AG09309 (cell line): ENCODE data around the gene EP400.

Experiments used
- DNase-seq: peaks from one replicate; pipeline ENCODE4 v3.0.0-alpha.2; 2010; ENCODE audit warnings: low read depth
- H3K4me3 ChIP-seq: 2 replicates; pipeline ENCODE4 v1.5.1; 2011; ENCODE audit warnings: mild to moderate bottlenecking, low read depth, low read length, moderate library complexity; ENCODE audit not compliant: control insufficient read depth
- CTCF ChIP-seq: IDR thresholded peaks from 2 replicates; pipeline ENCODE4 v1.5.1; 2011; ENCODE audit warnings: mild to moderate bottlenecking, low read depth, low read length, inconsistent platforms; ENCODE audit not compliant: insufficient read depth, control insufficient read depth; ENCODE audit errors: missing control alignments

Gene EP400

GRCh38 chr12:132015686-132016430, 66.1 kb downstream of the EP400 start:
- no peak for TF ChIP-seq CTCF
- DNase-seq, result no peak

GRCh38 chr12:132018193-132018916, 68.6 kb downstream of the EP400 start:
- H3K4me3 ChIP-seq, result no peak overlapping the region
- no peak for DNase-seq
- no peak for TF ChIP-seq CTCF

More at GRCh38 chr12:132015686-132016430, 66.1 kb downstream of the EP400 start:
- no peak overlapping the region for H3K4me3 ChIP-seq

GRCh38 chr12:132019891-132020290, 70.1 kb downstream of the EP400 start:
- no peak overlapping the region for H3K4me3 ChIP-seq
- no peak for TF ChIP-seq CTCF
- DNase-seq, result no peak

DNA sequence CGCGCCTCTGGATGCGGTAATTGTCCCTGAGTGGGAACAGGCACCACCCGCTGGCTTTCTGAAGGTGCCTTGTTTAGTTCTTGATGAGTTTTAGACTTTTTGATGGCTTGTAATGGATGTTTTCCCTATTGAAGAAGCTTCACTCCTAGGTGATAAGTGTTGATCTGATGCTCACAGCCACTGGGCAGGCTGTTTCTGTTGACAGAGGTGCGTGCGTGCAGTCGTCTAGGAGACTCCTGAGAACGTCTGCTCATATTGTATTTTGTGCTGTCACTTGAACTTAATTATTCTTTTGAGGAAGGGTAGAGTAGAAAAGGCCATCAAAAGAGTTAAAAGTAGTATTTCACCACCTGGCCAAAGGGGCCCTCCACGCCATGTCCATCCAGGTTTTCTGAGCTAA, 70.5 kb downstream of the EP400 start:
- H3K4me3 ChIP-seq, result no peak overlapping the region
- TF ChIP-seq CTCF, result no peak
- no peak for DNase-seq

DNA sequence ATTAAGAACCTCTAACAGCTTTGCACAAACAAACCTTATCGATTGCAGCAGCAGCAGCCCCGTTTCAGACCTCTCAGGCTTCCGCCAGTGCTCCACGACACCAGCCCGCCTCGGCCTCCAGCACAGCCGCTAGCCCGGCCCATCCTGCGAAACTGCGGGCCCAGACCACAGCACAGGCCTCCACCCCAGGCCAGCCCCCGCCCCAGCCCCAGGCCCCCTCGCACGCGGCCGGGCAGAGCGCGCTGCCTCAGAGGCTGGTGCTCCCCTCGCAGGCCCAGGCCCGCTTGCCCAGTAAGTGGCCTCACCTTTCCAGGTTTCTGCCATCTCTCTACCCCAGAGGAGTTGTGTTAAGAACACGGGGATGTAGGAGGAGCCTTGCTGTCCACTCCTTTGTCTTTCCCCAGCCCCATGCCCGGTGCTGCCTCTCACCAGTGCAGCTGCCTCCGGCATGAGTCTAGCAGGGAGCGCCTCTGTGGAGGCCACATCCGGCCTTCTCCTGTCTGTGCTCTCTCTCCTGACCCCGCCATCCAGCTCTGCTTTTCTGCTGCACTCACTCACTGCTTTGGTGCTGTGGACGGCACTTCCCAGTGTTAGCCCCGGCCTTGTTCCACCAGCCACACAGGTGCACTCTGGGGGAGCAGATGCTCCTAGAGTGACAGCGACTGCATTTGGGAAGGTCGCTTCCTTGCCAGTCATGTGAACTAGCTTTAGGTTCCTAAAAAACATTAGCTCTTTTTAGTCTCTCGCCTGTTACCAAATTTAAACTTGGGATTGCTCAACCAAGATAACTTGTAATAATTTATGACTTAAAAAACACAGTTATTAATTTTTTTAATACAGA, 71.5 kb downstream of the EP400 start:
- no peak for DNase-seq
- TF ChIP-seq CTCF, result no peak
- no peak overlapping the region for H3K4me3 ChIP-seq

DNA sequence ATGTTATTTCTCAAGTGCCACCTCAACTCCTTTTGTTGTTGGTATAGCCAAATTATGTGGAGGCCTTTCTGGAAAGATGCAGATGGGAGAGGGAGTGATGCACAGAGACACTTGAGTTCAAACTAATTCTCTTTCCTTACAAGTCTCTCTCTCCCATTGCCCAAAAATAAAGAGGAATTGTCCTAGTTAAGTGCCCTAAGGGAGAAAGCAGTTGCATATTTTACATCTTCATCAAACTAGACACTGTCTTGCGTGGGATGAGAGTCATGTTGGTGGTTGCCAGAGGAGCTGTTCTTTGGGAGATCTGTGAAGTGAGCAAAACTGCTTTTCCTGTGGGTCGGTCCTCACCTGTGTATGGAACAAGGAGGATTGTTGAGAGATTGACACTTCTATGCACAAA, 72.2 kb downstream of the EP400 start:
- no peak for DNase-seq
- TF ChIP-seq CTCF, result no peak
- no peak overlapping the region for H3K4me3 ChIP-seq
